Activated CD8-positive, alpha-beta memory T cell treated with anti-CD3 and anti-CD28 coated beads for 48 hours (primary cell): ENCODE data around the gene ATG3.
A peak's percentile ranks its signal among the peaks of the same experiment; 100 is the strongest.
"Not testable (repeated sequence)": the region's sequence is repeated elsewhere in the genome, so short reads cannot be mapped to it uniquely, and the experiment has no call there.

ENCODE experiments used
- DNase-seq, 3 experiments: peaks; one replicate each; pipeline ENCODE4 v3.0.0-alpha.2; 2020; ENCODE audit warnings: low read depth in 2 of 3, low spot score in 2 of 3

The ATG3 gene

GRCh38 chr3:112561484-112561733 lies 353 bp downstream of the ATG3 start:
- peak in 2 of 3 experiments; percentile 63 to 81 for DNase-seq

- peak in 2 of 3 experiments; percentile 35 to 52 for DNase-seq
Observed at GRCh38 chr3:112560721-112561483, 860 bp downstream of the ATG3 start.

GRCh38 chr3:112560307-112560706 lies 1.5 kb downstream of the ATG3 start:
- no peak for DNase-seq

GRCh38 chr3:112557976-112558375 lies 3.8 kb downstream of the ATG3 start:
- DNase-seq: no peak

GRCh38 chr3:112555535-112556170 lies 6.1 kb downstream of the ATG3 start:
- no peak for DNase-seq

GRCh38 chr3:112550859-112551258 lies 10.9 kb downstream of the ATG3 start:
- no peak for DNase-seq

GRCh38 chr3:112546216-112546759 lies 15.5 kb downstream of the ATG3 start:
- no peak for DNase-seq

GRCh38 chr3:112539825-112540650 lies 21.7 kb downstream of the ATG3 start:
- DNase-seq: no peak

GRCh38 chr3:112531358-112531781 lies 30.4 kb downstream of the ATG3 start:
- no peak for DNase-seq

- DNase-seq: no peak
Observed at GRCh38 chr3:112530573-112530972, 31.2 kb downstream of the ATG3 start.

GRCh38 chr3:112524127-112524526 lies 37.6 kb downstream of the ATG3 start:
- DNase-seq: not testable (repeated sequence)

GRCh38 chr3:112519424-112520001 lies 42.2 kb downstream of the ATG3 start:
- no peak for DNase-seq

- not testable (repeated sequence) for DNase-seq
Observed at GRCh38 chr3:112518970-112519369, 42.8 kb downstream of the ATG3 start.

- no peak for DNase-seq
Observed at GRCh38 chr3:112514527-112515128, 47.1 kb downstream of the ATG3 start.

- DNase-seq: no peak
Observed at GRCh38 chr3:112512320-112512719, 49.4 kb downstream of the ATG3 start.

GRCh38 chr3:112508860-112509259 lies 52.9 kb downstream of the ATG3 start:
- no peak for DNase-seq

GRCh38 chr3:112508261-112508660 lies 53.5 kb downstream of the ATG3 start:
- DNase-seq: no peak

GRCh38 chr3:112505907-112506306 lies 55.9 kb downstream of the ATG3 start:
- DNase-seq: no peak

GRCh38 chr3:112504123-112504522 lies 57.6 kb downstream of the ATG3 start:
- DNase-seq: no peak

GRCh38 chr3:112503304-112503972 lies 58.3 kb downstream of the ATG3 start:
- DNase-seq: no peak
